HEK293T (cell line): ENCODE measurements around the gene MPP3.

Source experiments
- CTCF ChIA-PET: fragments of 350-600 bp; formaldehyde crosslinking; extraction: SDS; loops from one replicate; lab custom pipeline; 2021; ENCODE audit warnings: antibody characterized with exemption, inconsistent platforms; lab: Yijun Ruan, JAX
- POLR2A ChIA-PET: fragments of 350-600 bp; formaldehyde crosslinking; extraction: SDS; loops from one replicate; lab custom pipeline; 2020; ENCODE audit warnings: antibody characterized with exemption, inconsistent platforms; lab: Yijun Ruan, JAX
- DNase-seq: peaks from one replicate; pipeline ENCODE4 v3.0.0; 2012; ENCODE audit warnings: mixed read lengths; ENCODE audit errors: extremely low spot score
- ARNT ChIP-seq: fragments of 450-650 bp; IDR thresholded peaks from 2 replicates; pipeline ENCODE4 v1.6.1; 2017; ENCODE audit warnings: mild to moderate bottlenecking
- BHLHE40 ChIP-seq: fragments of 450-650 bp; IDR thresholded peaks from 2 replicates; pipeline ENCODE4 v1.6.1; 2016; ENCODE audit warnings: mild to moderate bottlenecking, moderate library complexity, borderline replicate concordance
- CTBP1 ChIP-seq: fragments of 450-650 bp; IDR thresholded peaks from 2 replicates; pipeline ENCODE4 v1.6.1; 2016; ENCODE audit warnings: borderline replicate concordance
- ELF4 ChIP-seq: fragments of 450-650 bp; IDR thresholded peaks from 2 replicates; pipeline ENCODE4 v1.6.1; 2017; ENCODE audit warnings: antibody characterized with exemption
- FOXA1 ChIP-seq: fragments of 450-650 bp; IDR thresholded peaks from 2 replicates; pipeline ENCODE4 v1.6.1; 2016; ENCODE audit warnings: mild to moderate bottlenecking
- FOXK2 ChIP-seq: fragments of 450-650 bp; IDR thresholded peaks from 2 replicates; pipeline ENCODE4 v1.6.1; 2016; ENCODE audit warnings: mild to moderate bottlenecking
- FOXM1 ChIP-seq: fragments of 450-650 bp; IDR thresholded peaks from 2 replicates; pipeline ENCODE4 v1.6.1; 2017; ENCODE audit warnings: mild to moderate bottlenecking, borderline replicate concordance
- HDGF ChIP-seq: fragments of 450-650 bp; IDR thresholded peaks from 2 replicates; pipeline ENCODE4 v1.6.1; 2017; ENCODE audit warnings: antibody characterized with exemption, borderline replicate concordance
- L3MBTL2 ChIP-seq: fragments of 450-650 bp; conservative IDR thresholded peaks from 2 replicates; pipeline ENCODE4 v1.6.1; 2016; ENCODE audit warnings: mild to moderate bottlenecking
- LEF1 ChIP-seq: fragments of 450-650 bp; IDR thresholded peaks from 2 replicates; pipeline ENCODE4 v1.6.1; 2017; ENCODE audit warnings: mild to moderate bottlenecking, borderline replicate concordance
- NFRKB ChIP-seq: fragments of 450-650 bp; IDR thresholded peaks from 2 replicates; pipeline ENCODE4 v1.6.1; 2016; ENCODE audit warnings: mild to moderate bottlenecking, moderate library complexity
- PKNOX1 ChIP-seq: fragments of 450-650 bp; IDR thresholded peaks from 2 replicates; pipeline ENCODE4 v1.6.1; 2016
- SP1 ChIP-seq: fragments of 450-650 bp; IDR thresholded peaks from 2 replicates; pipeline ENCODE4 v1.6.1; 2017
- SUZ12 ChIP-seq: fragments of 450-650 bp; IDR thresholded peaks from 2 replicates; pipeline ENCODE4 v1.6.1; 2016; ENCODE audit warnings: mild to moderate bottlenecking
- TARDBP ChIP-seq: fragments of 450-650 bp; IDR thresholded peaks from 2 replicates; pipeline ENCODE4 v1.6.1; 2016
- ZNF384 ChIP-seq: fragments of 450-650 bp; IDR thresholded peaks from 2 replicates; pipeline ENCODE4 v1.6.1; 2016

The MPP3 gene

GRCh38 chr17:43860077-43860725, 27.3 kb upstream of the MPP3 start:
- TF ChIP-seq ARNT = no peak
- no peak for TF ChIP-seq HDGF
- TF ChIP-seq FOXA1 = no peak
- TF ChIP-seq FOXK2 = no peak
- no peak for TF ChIP-seq SUZ12
- no peak for TF ChIP-seq FOXM1
- TF ChIP-seq PKNOX1 = no peak
- TF ChIP-seq SP1 = no peak
- TF ChIP-seq BHLHE40 = no peak
- CTCF ChIA-PET = interaction anchor here (1.2 to 1.7 kb wide), 3 partner anchors 14 to 50 kb away, joined by 3 to 6 read pairs (median 4); partner anchors contain the start of gene CD300LG
- no peak for DNase-seq
- POLR2A ChIA-PET = no interaction called here

- TF ChIP-seq L3MBTL2 (no peak), TARDBP (no peak)
- DNase-seq = no peak
- ChIA-PET CTCF (interaction anchor here (0.7 to 4.9 kb wide), 2 partner anchors 12 to 21 kb away, joined by 3 to 25 read pairs; partner anchors contain the start of gene CD300LG), POLR2A (no interaction called here)
These were observed 25.1 kb upstream of the MPP3 start for GRCh38 chr17:43857957-43858600.

- POLR2A ChIA-PET = interaction anchor here (1.1 kb wide), 1 partner anchor 11 kb away, joined by 3 read pairs; no protein-coding TSS in a partner anchor
- CTCF ChIA-PET = interaction anchor here (4.9 kb wide), 1 partner anchor 11 kb away, joined by 25 read pairs; the partner anchor contains the start of gene CD300LG
These were observed 24.2 kb upstream of the MPP3 start for GRCh38 chr17:43857141-43857540.

GRCh38 chr17:43856141-43856540, 23.2 kb upstream of the MPP3 start:
- DNase-seq = no peak
- ChIA-PET CTCF (interaction anchor here (4.9 kb wide), 1 partner anchor 10 kb away, joined by 25 read pairs; the partner anchor contains the start of gene CD300LG), POLR2A (interaction anchor here (1.5 kb wide), 1 partner anchor 10 kb away, joined by 5 read pairs; the partner anchor contains the start of gene CD300LG)
- TF ChIP-seq TARDBP (no peak), PKNOX1 (no peak), CTBP1 (no peak), FOXM1 (no peak), HDGF (no peak), LEF1 (no peak), NFRKB (no peak), ARNT (no peak), ELF4 (no peak), ZNF384 (no peak), FOXK2 (no peak)

More at GRCh38 chr17:43857141-43857540, 24.2 kb upstream of the MPP3 start:
- no peak for TF ChIP-seq L3MBTL2
- no peak for TF ChIP-seq ELF4
- no peak for TF ChIP-seq CTBP1
- TF ChIP-seq ZNF384 = no peak
- TF ChIP-seq PKNOX1 = no peak
- TF ChIP-seq SP1 = no peak
- TF ChIP-seq ARNT = no peak
- no peak for TF ChIP-seq FOXM1
- no peak for TF ChIP-seq FOXK2
- no peak for TF ChIP-seq SUZ12
- no peak for TF ChIP-seq LEF1
- TF ChIP-seq NFRKB = no peak
- TF ChIP-seq TARDBP = no peak
- no peak for TF ChIP-seq FOXA1
- TF ChIP-seq BHLHE40 = no peak
- no peak for TF ChIP-seq HDGF
- DNase-seq = no peak

- ChIA-PET POLR2A (interaction anchor here (1.5 kb wide), 1 partner anchor 9 kb away, joined by 5 read pairs; the partner anchor contains the start of gene CD300LG), CTCF (interaction anchor here (1.3 to 4.9 kb wide), 2 partner anchors 9 to 23 kb away, joined by 4 to 25 read pairs; partner anchors contain the start of gene CD300LG)
- no peak for DNase-seq
- TF ChIP-seq PKNOX1 = no peak
- no peak for TF ChIP-seq SUZ12
- TF ChIP-seq CTBP1 = no peak
- TF ChIP-seq FOXK2 = no peak
- TF ChIP-seq ARNT = no peak
- no peak for TF ChIP-seq SP1
- TF ChIP-seq FOXM1 = no peak
- no peak for TF ChIP-seq HDGF
- no peak for TF ChIP-seq ELF4
- no peak for TF ChIP-seq TARDBP
- TF ChIP-seq L3MBTL2 = no peak
- TF ChIP-seq ZNF384 = no peak
- no peak for TF ChIP-seq FOXA1
- no peak for TF ChIP-seq LEF1
These were observed 22.1 kb upstream of the MPP3 start for GRCh38 chr17:43855061-43855460.
